GM21825 (cell line): ENCODE measurements around the gene ZNF28.
"Not testable (repeated sequence)": the region's sequence is repeated elsewhere in the genome, so short reads cannot be mapped to it uniquely, and the experiment has no call there.

Experiments used
- ATAC-seq: cut with Tn5 transposase; IDR thresholded peaks from one replicate; pipeline ENCODE4 v1.9.1; 2021; ENCODE audit warnings: mild to moderate bottlenecking, moderate library complexity; ENCODE audit not compliant: unreplicated experiment

The ZNF28 gene

DNA sequence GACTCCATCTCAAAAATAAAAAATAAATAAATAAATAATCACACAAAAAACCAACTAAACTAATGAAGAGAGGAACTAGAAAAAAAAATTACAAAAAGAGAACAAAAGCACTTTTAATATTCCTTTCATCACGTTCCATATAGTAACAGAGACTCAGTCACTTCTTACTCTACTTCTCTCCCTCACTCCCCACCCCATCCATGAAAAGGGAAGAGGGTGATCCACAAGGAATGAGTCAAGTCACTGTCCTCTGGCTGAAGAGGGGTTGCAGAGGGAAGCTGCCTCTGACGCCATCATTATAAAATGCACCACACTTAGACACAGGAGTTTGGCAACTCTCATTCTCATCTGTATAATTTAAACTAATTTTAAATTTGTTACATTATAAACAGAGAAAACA, 38.6 kb downstream of the ZNF28 start:
- not testable (repeated sequence) for ATAC-seq

DNA sequence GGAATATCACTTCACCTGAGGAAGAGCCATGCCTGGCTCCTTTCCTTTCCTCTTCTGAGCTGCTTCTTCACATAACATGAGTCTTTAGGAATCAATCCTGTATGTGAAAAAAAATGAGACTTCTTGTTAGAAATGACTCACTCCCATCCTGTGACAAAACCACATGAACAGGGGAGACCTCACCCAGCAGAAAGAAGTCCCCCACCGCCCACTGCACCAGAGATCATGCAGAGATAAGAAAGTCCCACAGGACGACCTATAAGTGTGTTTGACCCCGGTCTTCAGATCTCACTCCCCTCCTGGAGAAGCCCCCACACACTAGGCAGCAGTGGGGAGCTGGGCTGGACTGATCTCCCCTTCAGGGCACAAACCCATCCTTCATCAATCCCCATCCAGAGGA, 42.6 kb downstream of the ZNF28 start:
- no peak for ATAC-seq

DNA sequence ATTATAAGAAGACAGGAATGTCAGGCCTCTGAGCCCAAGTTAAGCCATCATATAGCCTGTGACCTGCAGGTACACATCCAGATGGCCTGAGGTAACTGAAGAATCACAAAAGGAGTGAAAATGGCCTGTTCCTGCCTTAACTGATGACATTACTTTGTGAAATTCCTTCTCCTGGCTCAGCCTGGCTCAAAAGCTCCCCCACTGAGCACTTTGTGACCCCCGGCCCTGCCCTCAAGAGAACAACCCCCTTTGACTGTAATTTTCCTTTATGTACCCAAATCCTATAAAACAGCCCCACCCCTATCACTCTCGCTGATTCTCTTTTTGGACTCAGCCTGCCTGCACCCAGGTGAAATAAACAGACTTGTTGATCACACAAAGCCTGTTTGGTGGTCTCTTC, 65.0 kb downstream of the ZNF28 start:
- ATAC-seq: not testable (repeated sequence)

DNA sequence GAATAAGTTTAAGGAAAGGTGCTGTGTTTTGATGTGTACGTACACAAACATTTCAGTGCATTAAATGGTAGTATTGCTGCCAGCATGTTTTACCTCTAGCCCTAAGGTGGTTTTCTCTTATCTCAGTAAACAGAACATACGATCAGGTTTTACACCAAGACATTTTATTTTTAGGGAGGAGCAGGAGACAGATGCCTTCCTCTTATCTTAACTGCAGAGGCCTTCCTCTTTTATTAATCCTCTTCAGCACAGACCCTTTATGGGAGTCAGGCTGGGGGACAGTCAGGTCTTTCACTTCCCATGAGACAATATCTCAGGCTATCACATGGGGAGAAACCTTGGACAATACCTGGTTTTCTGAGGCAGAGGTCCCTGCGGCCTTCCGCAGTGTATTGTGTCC, 71.7 kb downstream of the ZNF28 start:
- ATAC-seq: no peak

DNA sequence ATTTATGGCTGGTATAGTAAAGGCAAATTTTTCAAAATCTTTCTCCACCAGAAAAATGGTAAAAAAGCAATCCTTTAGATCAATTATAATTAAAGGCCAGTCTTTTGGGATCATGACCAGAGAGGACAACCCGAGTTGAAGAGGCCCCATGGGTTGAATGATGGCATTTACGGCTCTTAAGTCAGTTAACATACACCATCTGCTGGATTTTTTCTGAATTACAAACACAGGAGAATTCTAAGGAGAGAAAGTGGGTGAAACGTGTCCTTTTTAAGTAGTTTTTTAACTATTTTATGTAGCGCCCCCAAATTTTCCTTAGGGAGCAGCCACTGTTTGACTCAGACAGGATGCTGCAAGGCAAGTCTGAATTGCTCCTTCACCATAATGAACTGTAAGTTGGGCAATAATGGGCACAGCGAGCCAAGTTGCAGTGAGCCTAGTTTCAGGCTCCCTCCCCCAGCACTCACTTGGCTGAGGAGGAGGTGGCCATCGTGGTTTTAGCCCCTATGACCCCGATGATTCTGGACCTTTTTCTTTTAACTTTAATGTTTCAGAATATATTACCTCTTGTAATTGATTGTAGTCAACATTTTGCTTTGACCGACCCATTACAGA, 73.0 kb downstream of the ZNF28 start:
- ATAC-seq: no peak
